ENCODE measurements around the gene SVEP1.
"Not testable (repeated sequence)": the region's sequence is repeated elsewhere in the genome, so short reads cannot be mapped to it uniquely, and the experiment has no call there.

DNA sequence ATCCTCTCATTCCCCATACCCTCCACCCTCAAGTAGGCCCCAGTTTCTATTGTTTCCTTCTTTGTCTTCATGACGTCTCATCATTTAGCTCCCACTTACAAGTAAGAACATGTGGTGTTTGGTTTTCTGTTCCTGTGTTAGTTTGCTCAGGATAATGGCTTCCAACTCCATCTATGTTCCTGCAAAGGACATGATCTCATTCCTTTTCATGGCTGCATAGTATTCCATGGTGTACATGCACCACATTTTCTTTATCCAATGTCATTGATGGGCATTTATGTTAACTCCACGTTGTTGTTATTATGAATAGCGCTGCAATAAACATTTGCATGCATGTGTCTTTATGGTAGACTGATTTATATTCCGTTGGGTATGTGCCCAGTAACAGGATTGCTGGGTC is 45.4 kb downstream of the SVEP1 start:
- TF ChIP-seq, protein P1, sequence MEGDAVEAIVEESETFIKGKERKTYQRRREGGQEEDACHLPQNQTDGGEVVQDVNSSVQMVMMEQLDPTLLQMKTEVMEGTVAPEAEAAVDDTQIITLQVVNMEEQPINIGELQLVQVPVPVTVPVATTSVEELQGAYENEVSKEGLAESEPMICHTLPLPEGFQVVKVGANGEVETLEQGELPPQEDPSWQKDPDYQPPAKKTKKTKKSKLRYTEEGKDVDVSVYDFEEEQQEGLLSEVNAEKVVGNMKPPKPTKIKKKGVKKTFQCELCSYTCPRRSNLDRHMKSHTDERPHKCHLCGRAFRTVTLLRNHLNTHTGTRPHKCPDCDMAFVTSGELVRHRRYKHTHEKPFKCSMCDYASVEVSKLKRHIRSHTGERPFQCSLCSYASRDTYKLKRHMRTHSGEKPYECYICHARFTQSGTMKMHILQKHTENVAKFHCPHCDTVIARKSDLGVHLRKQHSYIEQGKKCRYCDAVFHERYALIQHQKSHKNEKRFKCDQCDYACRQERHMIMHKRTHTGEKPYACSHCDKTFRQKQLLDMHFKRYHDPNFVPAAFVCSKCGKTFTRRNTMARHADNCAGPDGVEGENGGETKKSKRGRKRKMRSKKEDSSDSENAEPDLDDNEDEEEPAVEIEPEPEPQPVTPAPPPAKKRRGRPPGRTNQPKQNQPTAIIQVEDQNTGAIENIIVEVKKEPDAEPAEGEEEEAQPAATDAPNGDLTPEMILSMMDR (tag by site-specific recombination; IDR thresholded peaks at IDR 0.05), result not testable (repeated sequence)
- TF ChIP-seq ZFP37 (tag by site-specific recombination; IDR thresholded peaks at IDR 0.05); ZBTB17 (tag by site-specific recombination; IDR thresholded peaks at IDR 0.05); YY1 (tag by site-specific recombination; IDR thresholded peaks at IDR 0.05); ZNF707 (tag by site-specific recombination; IDR thresholded peaks at IDR 0.05); ZSCAN16 (tag by site-specific recombination; IDR thresholded peaks at IDR 0.05); ZBTB11 (tag by site-specific recombination; conservative IDR thresholded peaks at IDR 0.05; ENCODE audit: low read depth); ZNF2 (tag by site-specific recombination; IDR thresholded peaks at IDR 0.05); MEIS1 (CRISPR knock-in tag; IDR thresholded peaks at IDR 0.05; ENCODE audit: borderline replicate concordance); ZNF416 (tag by site-specific recombination; IDR thresholded peaks at IDR 0.05); ZNF292 (tag by site-specific recombination; IDR thresholded peaks at IDR 0.05; ENCODE audit: borderline replicate concordance, low read depth): not testable (repeated sequence)
- TF ChIP-seq, protein P2, sequence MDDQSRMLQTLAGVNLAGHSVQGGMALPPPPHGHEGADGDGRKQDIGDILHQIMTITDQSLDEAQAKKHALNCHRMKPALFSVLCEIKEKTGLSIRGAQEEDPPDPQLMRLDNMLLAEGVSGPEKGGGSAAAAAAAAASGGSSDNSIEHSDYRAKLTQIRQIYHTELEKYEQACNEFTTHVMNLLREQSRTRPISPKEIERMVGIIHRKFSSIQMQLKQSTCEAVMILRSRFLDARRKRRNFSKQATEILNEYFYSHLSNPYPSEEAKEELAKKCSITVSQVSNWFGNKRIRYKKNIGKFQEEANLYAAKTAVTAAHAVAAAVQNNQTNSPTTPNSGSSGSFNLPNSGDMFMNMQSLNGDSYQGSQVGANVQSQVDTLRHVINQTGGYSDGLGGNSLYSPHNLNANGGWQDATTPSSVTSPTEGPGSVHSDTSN (CRISPR knock-in tag; IDR thresholded peaks at IDR 0.05), result not testable (repeated sequence)
- TF ChIP-seq, protein P3, sequence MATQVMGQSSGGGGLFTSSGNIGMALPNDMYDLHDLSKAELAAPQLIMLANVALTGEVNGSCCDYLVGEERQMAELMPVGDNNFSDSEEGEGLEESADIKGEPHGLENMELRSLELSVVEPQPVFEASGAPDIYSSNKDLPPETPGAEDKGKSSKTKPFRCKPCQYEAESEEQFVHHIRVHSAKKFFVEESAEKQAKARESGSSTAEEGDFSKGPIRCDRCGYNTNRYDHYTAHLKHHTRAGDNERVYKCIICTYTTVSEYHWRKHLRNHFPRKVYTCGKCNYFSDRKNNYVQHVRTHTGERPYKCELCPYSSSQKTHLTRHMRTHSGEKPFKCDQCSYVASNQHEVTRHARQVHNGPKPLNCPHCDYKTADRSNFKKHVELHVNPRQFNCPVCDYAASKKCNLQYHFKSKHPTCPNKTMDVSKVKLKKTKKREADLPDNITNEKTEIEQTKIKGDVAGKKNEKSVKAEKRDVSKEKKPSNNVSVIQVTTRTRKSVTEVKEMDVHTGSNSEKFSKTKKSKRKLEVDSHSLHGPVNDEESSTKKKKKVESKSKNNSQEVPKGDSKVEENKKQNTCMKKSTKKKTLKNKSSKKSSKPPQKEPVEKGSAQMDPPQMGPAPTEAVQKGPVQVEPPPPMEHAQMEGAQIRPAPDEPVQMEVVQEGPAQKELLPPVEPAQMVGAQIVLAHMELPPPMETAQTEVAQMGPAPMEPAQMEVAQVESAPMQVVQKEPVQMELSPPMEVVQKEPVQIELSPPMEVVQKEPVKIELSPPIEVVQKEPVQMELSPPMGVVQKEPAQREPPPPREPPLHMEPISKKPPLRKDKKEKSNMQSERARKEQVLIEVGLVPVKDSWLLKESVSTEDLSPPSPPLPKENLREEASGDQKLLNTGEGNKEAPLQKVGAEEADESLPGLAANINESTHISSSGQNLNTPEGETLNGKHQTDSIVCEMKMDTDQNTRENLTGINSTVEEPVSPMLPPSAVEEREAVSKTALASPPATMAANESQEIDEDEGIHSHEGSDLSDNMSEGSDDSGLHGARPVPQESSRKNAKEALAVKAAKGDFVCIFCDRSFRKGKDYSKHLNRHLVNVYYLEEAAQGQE (tag by site-specific recombination; IDR thresholded peaks at IDR 0.05), result not testable (repeated sequence)
